DOHH2 (cell line): ENCODE measurements around the gene ROGDI.

ENCODE experiments used
- H3F3A ChIP-seq: fragments of 200-600 bp; sonication (generic), shearing (Covaris generic); 2 replicates; pipeline ENCODE4 v1.6.0; 2016; ENCODE audit warnings: antibody characterized with exemption, mild to moderate bottlenecking; ENCODE audit not compliant: control insufficient read depth, insufficient read depth
- H3K27ac ChIP-seq: fragments of 200-600 bp; sonication (generic); 2 replicates; pipeline ENCODE4 v1.5.1; 2014; ENCODE audit warnings: low read depth, mild to moderate bottlenecking, low read length, moderate library complexity
- H3K27me3 ChIP-seq: fragments of 200-600 bp; sonication (generic); 2 replicates; pipeline ENCODE4 v1.6.1; 2014; ENCODE audit warnings: mild to moderate bottlenecking, low read length, mixed read lengths; ENCODE audit not compliant: control insufficient read depth
- H3K36me3 ChIP-seq: fragments of 200-600 bp; sonication (generic); 2 replicates; pipeline ENCODE4 v1.6.1; 2014; ENCODE audit warnings: mild to moderate bottlenecking, low read length, moderate library complexity, mixed read lengths; ENCODE audit not compliant: control insufficient read depth
- H3K4me1 ChIP-seq: fragments of 200-600 bp; sonication (generic); 2 replicates; pipeline ENCODE4 v1.6.1; 2014; ENCODE audit warnings: mild to moderate bottlenecking, low read length, mixed read lengths; ENCODE audit not compliant: control insufficient read depth
- H3K4me2 ChIP-seq: fragments of 200-600 bp; sonication (generic); 2 replicates; pipeline ENCODE4 v1.6.0; 2014; ENCODE audit warnings: mild to moderate bottlenecking, low read length, moderate library complexity
- H3K4me3 ChIP-seq: fragments of 200-600 bp; sonication (generic); 2 replicates; pipeline ENCODE4 v1.5.1; 2014; ENCODE audit warnings: mild to moderate bottlenecking, low read length, mixed read lengths
- H3K79me2 ChIP-seq: fragments of 200-600 bp; sonication (generic); 2 replicates; pipeline ENCODE4 v1.6.1; 2014; ENCODE audit warnings: mild to moderate bottlenecking, low read length, mixed read lengths; ENCODE audit not compliant: control insufficient read depth
- H3K9me2 ChIP-seq: fragments of 200-600 bp; sonication (generic); replicated peaks from 2 replicates; pipeline ENCODE4 v1.6.1; 2014; ENCODE audit warnings: mild to moderate bottlenecking, low read length, mixed read lengths; ENCODE audit not compliant: control insufficient read depth
- H3K9me3 ChIP-seq: fragments of 200-600 bp; sonication (generic); 2 replicates; pipeline ENCODE4 v1.6.1; 2014; ENCODE audit warnings: antibody characterized with exemption, low read length, mixed read lengths; ENCODE audit not compliant: control insufficient read depth, insufficient read depth
- H4K20me1 ChIP-seq: fragments of 200-600 bp; sonication (generic); 2 replicates; pipeline ENCODE4 v1.6.0; 2014; ENCODE audit warnings: low read depth, mild to moderate bottlenecking, antibody characterized with exemption, low read length, moderate library complexity; ENCODE audit not compliant: control insufficient read depth, insufficient read depth
- CTCF ChIP-seq: fragments of 200-600 bp; sonication (generic); IDR thresholded peaks from one replicate; pipeline ENCODE4 v1.5.1; 2014; ENCODE audit warnings: antibody characterized with exemption, mild to moderate bottlenecking, low read depth, low read length; ENCODE audit not compliant: poor library complexity, severe bottlenecking
- EZH2phosphoT487 ChIP-seq: fragments of 200-600 bp; sonication (generic); IDR thresholded peaks from 2 replicates; pipeline ENCODE4 v1.6.1; 2017; ENCODE audit warnings: borderline replicate concordance, mild to moderate bottlenecking, antibody characterized with exemption, low read length, moderate library complexity, mixed read lengths

ROGDI gene

GRCh38 chr16:4763791-4764190, 38.6 kb downstream of the ROGDI start:
- H3F3A ChIP-seq = peaks cover 5% of the 10 kb centered on the region; the same call in 1 of the 2 replicates
- TF ChIP-seq EZH2phosphoT487 = no peak
- no peaks in the 10 kb centered on the region for H3K9me2 ChIP-seq
- H3K9me3 ChIP-seq = no peaks in the 10 kb centered on the region
- H3K27me3 ChIP-seq = no peaks in the 10 kb centered on the region
- peaks cover 19% of the 10 kb centered on the region for H3K4me1 ChIP-seq
- no peaks in the 10 kb centered on the region for H4K20me1 ChIP-seq
- H3K36me3 ChIP-seq = peaks cover 53% of the 10 kb centered on the region
- H3K27ac ChIP-seq = no peak overlapping the region
- H3K4me3 ChIP-seq = no peak overlapping the region
- peaks cover 22% of the 10 kb centered on the region for H3K79me2 ChIP-seq
- no peak overlapping the region for H3K4me2 ChIP-seq

- no peaks in the 10 kb centered on the region for H3K9me3 ChIP-seq
- H3K4me1 ChIP-seq = peaks cover 13% of the 10 kb centered on the region
- no peak overlapping the region for H3K4me3 ChIP-seq
- H3K4me2 ChIP-seq = no peak overlapping the region
- no peaks in the 10 kb centered on the region for H3K9me2 ChIP-seq
- H3K79me2 ChIP-seq = peaks cover 22% of the 10 kb centered on the region
- H4K20me1 ChIP-seq = no peaks in the 10 kb centered on the region
- peaks cover 61% of the 10 kb centered on the region for H3K36me3 ChIP-seq
- no peaks in the 10 kb centered on the region for H3F3A ChIP-seq
- TF ChIP-seq EZH2phosphoT487 (no peak), CTCF (no peak)
- no peaks in the 10 kb centered on the region for H3K27me3 ChIP-seq
- H3K27ac ChIP-seq = no peak overlapping the region
Observed at GRCh38 chr16:4762205-4762604, 40.2 kb downstream of the ROGDI start.

- no peak overlapping the region for H3K4me2 ChIP-seq
- H3K36me3 ChIP-seq = peaks cover 66% of the 10 kb centered on the region
- H3K27ac ChIP-seq = no peak overlapping the region
- no peak for TF ChIP-seq EZH2phosphoT487
- H3F3A ChIP-seq = no peaks in the 10 kb centered on the region
- no peaks in the 10 kb centered on the region for H3K9me2 ChIP-seq
- no peaks in the 10 kb centered on the region for H4K20me1 ChIP-seq
- H3K9me3 ChIP-seq = no peaks in the 10 kb centered on the region
- peaks cover 2% of the 10 kb centered on the region for H3K4me1 ChIP-seq
- no peak overlapping the region for H3K4me3 ChIP-seq
- no peaks in the 10 kb centered on the region for H3K27me3 ChIP-seq
- H3K79me2 ChIP-seq = peaks cover 6% of the 10 kb centered on the region
Observed at GRCh38 chr16:4760221-4760910, 42.1 kb downstream of the ROGDI start.

- Histone ChIP-seq H4K20me1 (no peaks in the 10 kb centered on the region), H3K9me2 (no peaks in the 10 kb centered on the region), H3K79me2 (no peaks in the 10 kb centered on the region), H3K27me3 (no peaks in the 10 kb centered on the region), H3K9me3 (no peaks in the 10 kb centered on the region), H3K36me3 (peaks cover 71% of the 10 kb centered on the region), H3F3A (no peaks in the 10 kb centered on the region), H3K4me3 (no peak overlapping the region), H3K27ac (no peak overlapping the region), H3K4me1 (no peaks in the 10 kb centered on the region), H3K4me2 (no peak overlapping the region)
- TF ChIP-seq EZH2phosphoT487 (no peak), CTCF (no peak)
Observed at GRCh38 chr16:4755687-4756086, 46.7 kb downstream of the ROGDI start.
